Neural progenitor cell (in vitro differentiated cells): Measurements from ENCODE around the gene AIF1L. TPM values are rescaled to one million over a fixed set of nuclear protein-coding genes. Genes with fewer than 3 reads are reported as not detected.

Source experiments
- DNase-seq: peaks from one replicate; pipeline ENCODE4 v3.0.0-alpha.2; 2016; ENCODE audit warnings: low spot score
- H2AFZ ChIP-seq: fragments of 200-600 bp; sonication (generic); replicated peaks from 2 replicates; pipeline ENCODE4 v1.6.1; 2016; ENCODE audit warnings: antibody characterized with exemption
- H3F3A ChIP-seq: fragments of 200-600 bp; sonication (generic); 2 replicates; pipeline ENCODE4 v1.6.1; 2016; ENCODE audit warnings: antibody characterized with exemption, low read depth
- H3K27ac ChIP-seq: fragments of 200-600 bp; sonication (generic); 2 replicates; pipeline ENCODE4 v1.5.1; 2016; ENCODE audit warnings: mild to moderate bottlenecking
- H3K27me3 ChIP-seq: fragments of 200-600 bp; sonication (generic); 2 replicates; pipeline ENCODE4 v1.6.1; 2016; ENCODE audit warnings: mild to moderate bottlenecking, moderate library complexity
- H3K36me3 ChIP-seq: fragments of 200-600 bp; sonication (generic); 2 replicates; pipeline ENCODE4 v1.5.1; 2016
- H3K4me1 ChIP-seq: fragments of 200-600 bp; sonication (generic); 2 replicates; pipeline ENCODE4 v1.6.1; 2016; ENCODE audit warnings: mixed run types
- H3K4me2 ChIP-seq: fragments of 200-600 bp; sonication (generic); 2 replicates; pipeline ENCODE4 v1.6.1; 2016
- H3K4me3 ChIP-seq: fragments of 200-600 bp; sonication (generic); 2 replicates; pipeline ENCODE4 v1.5.1; 2016
- H3K79me2 ChIP-seq: fragments of 200-600 bp; sonication (generic); 2 replicates; pipeline ENCODE4 v1.6.1; 2016; ENCODE audit warnings: low read depth
- H3K9ac ChIP-seq: fragments of 200-600 bp; sonication (generic); 2 replicates; pipeline ENCODE4 v1.6.1; 2016
- H3K9me3 ChIP-seq: fragments of 200-600 bp; sonication (generic); 2 replicates; pipeline ENCODE4 v1.5.1; 2016; ENCODE audit warnings: low read depth
- H4K20me1 ChIP-seq: fragments of 200-600 bp; sonication (generic); 2 replicates; pipeline ENCODE4 v1.6.1; 2016; ENCODE audit warnings: low read depth
- H3K27ac Mint-ChIP-seq: 3 replicates; pipeline ENCODE4 v1.8.0; 2021; ENCODE audit warnings: mixed read lengths
- H3K27me3 Mint-ChIP-seq: 2 replicates; pipeline ENCODE4 v1.8.0; 2022; ENCODE audit warnings: low read depth, mild to moderate bottlenecking, inconsistent platforms, moderate library complexity, mixed read lengths; ENCODE audit not compliant: insufficient read depth
- H3K36me3 Mint-ChIP-seq: 3 replicates; pipeline ENCODE4 v1.8.0; 2021; ENCODE audit warnings: mixed read lengths
- H3K4me1 Mint-ChIP-seq: 3 replicates; pipeline ENCODE4 v1.8.0; 2021; ENCODE audit warnings: mixed read lengths
- H3K4me3 Mint-ChIP-seq: 3 replicates; pipeline ENCODE4 v1.8.0; 2021; ENCODE audit warnings: mild to moderate bottlenecking, moderate library complexity, mixed read lengths
- H3K9me3 Mint-ChIP-seq: 3 replicates; pipeline ENCODE4 v1.8.0; 2020; ENCODE audit warnings: mixed read lengths
- EZH2 ChIP-seq: fragments of 200-600 bp; sonication (generic); IDR thresholded peaks from 2 replicates; pipeline ENCODE4 v1.6.1; 2017; ENCODE audit warnings: antibody characterized with exemption, mild to moderate bottlenecking, moderate library complexity
- EZH2phosphoT487 ChIP-seq: fragments of 200-600 bp; sonication (generic); IDR thresholded peaks from 2 replicates; pipeline ENCODE4 v1.6.1; 2017; ENCODE audit warnings: antibody characterized with exemption
- total RNA-seq: library from RNA; depleted of rRNA; stranded (reverse); fragments of >200 nt; gene quantifications from 2 replicates; pipeline ENCODE4 v1.2.3, GENCODE V29; 2015; ENCODE audit warnings: low replicate concordance
- TF ChIP-seq, protein P1 (sequence below): fragments of 200-600 bp; sonication (generic); IDR thresholded peaks from 2 replicates; pipeline ENCODE4 v1.5.1; 2017; ENCODE audit warnings: antibody characterized with exemption, mild to moderate bottlenecking

Gene AIF1L
- total RNA-seq, 1 donor from 2014 or later, result 69.0 TPM

DNA sequence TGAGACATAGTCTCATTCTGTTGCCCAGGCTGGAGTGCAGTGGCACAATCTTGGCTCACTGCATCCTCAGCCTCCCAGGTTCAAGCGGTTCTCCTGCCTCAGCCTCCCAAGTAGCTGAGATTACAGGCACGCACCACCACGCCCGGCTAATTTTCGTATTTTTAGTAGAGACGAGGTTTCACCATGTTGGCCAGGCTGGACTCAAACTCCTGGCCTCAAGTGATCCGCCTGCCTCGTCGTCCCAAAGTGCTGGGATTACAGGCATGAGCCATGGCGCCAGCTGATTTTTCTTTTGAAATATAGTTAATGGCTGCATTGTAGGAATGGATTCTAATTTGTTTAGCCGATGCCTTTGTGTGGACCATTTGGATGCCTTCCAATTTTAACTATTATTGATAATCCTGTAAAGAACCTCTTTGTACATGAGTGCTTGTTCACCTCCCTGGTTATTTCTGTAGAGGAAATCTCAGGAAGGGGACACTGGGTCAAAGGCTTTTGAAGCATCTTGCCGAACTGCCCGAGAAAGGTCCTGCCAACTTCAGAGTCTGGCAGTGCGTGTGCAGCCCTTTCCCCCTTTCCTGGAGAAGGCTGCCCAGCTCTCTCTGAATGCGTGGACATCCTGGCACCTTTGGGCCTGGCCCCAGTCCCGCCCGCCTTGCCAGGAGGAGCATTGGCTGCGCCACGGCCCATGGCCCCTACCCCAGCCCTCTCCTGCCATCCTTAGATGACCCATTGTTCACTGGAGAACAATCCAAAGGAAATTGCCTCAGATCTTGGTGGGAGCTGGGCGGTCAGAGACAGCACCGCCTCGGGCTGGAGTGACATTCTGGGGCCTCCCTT, 20.2 kb downstream of the AIF1L start:
- no peak overlapping the region for H3K4me3 Mint-ChIP-seq
- H3K4me1 Mint-ChIP-seq, result peaks cover 16% of the 10 kb centered on the region
- no peaks in the 10 kb centered on the region for H3K9me3 Mint-ChIP-seq
- H3K27me3 Mint-ChIP-seq, result peaks cover 4% of the 10 kb centered on the region
- Histone ChIP-seq H2AFZ (no peak overlapping the region), H3K27ac (no peak overlapping the region), H3K4me1 (peaks cover 13% of the 10 kb centered on the region), H4K20me1 (no peaks in the 10 kb centered on the region), H3K9me3 (no peaks in the 10 kb centered on the region), H3K79me2 (no peaks in the 10 kb centered on the region), H3K27me3 (no peaks in the 10 kb centered on the region), H3K9ac (no peak overlapping the region), H3K4me2 (no peak overlapping the region), H3K36me3 (no peaks in the 10 kb centered on the region), H3K4me3 (no peak overlapping the region), H3F3A (peaks cover 10% of the 10 kb centered on the region)
- peaks cover 10% of the 10 kb centered on the region for H3K36me3 Mint-ChIP-seq
- H3K27ac Mint-ChIP-seq, result no peak overlapping the region
- DNase-seq, result no peak
- TF ChIP-seq, protein P1, sequence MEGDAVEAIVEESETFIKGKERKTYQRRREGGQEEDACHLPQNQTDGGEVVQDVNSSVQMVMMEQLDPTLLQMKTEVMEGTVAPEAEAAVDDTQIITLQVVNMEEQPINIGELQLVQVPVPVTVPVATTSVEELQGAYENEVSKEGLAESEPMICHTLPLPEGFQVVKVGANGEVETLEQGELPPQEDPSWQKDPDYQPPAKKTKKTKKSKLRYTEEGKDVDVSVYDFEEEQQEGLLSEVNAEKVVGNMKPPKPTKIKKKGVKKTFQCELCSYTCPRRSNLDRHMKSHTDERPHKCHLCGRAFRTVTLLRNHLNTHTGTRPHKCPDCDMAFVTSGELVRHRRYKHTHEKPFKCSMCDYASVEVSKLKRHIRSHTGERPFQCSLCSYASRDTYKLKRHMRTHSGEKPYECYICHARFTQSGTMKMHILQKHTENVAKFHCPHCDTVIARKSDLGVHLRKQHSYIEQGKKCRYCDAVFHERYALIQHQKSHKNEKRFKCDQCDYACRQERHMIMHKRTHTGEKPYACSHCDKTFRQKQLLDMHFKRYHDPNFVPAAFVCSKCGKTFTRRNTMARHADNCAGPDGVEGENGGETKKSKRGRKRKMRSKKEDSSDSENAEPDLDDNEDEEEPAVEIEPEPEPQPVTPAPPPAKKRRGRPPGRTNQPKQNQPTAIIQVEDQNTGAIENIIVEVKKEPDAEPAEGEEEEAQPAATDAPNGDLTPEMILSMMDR, result no peak

DNA sequence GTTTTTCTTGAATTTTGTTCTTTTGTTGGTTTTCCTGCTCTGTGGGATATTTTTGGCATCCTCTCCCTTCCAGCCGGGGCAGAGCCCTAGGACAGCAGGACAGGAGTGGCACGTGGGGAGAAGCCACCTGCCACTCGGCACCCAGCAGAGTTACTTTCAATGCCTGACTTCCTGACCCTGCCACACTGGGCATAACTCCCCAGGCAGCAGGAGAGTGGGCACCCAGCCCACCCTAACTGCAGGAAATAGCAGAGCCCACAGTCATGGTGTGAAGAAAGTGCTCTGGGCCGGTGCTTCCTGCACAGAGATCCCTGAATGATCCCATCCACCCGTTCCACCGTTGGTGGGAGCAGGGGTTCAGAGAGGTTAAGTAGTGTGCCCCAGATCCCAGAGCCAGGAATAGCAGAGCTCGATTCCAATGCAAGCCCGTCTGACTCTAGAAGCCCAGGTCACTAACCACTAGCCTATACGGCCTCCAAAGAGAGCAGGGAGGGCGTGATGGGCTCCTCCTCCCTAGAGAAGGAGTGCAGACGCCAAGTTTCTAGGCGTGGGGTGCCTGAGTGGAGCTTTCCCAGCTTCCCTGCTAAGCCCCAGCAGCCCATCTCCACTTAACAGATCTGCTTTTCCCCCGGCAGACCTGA, 20.9 kb downstream of the AIF1L start:
- Histone ChIP-seq H3K9me3 (no peaks in the 10 kb centered on the region), H3F3A (peaks cover 4% of the 10 kb centered on the region), H4K20me1 (no peaks in the 10 kb centered on the region), H3K4me1 (peaks cover 5% of the 10 kb centered on the region), H3K79me2 (no peaks in the 10 kb centered on the region), H3K27ac (no peak overlapping the region), H3K27me3 (no peaks in the 10 kb centered on the region), H3K36me3 (no peaks in the 10 kb centered on the region), H3K4me3 (no peak overlapping the region), H3K9ac (no peak overlapping the region), H3K4me2 (no peak overlapping the region), H2AFZ (no peak overlapping the region)
- H3K36me3 Mint-ChIP-seq, result peaks cover 9% of the 10 kb centered on the region
- peaks cover 4% of the 10 kb centered on the region for H3K27me3 Mint-ChIP-seq
- DNase-seq, result no peak
- TF ChIP-seq, protein P1, result no peak
- no peak for TF ChIP-seq EZH2
- TF ChIP-seq EZH2phosphoT487, result no peak
- no peak overlapping the region for H3K4me3 Mint-ChIP-seq
- no peak overlapping the region for H3K27ac Mint-ChIP-seq
- no peaks in the 10 kb centered on the region for H3K9me3 Mint-ChIP-seq
- peaks cover 10% of the 10 kb centered on the region for H3K4me1 Mint-ChIP-seq

DNA sequence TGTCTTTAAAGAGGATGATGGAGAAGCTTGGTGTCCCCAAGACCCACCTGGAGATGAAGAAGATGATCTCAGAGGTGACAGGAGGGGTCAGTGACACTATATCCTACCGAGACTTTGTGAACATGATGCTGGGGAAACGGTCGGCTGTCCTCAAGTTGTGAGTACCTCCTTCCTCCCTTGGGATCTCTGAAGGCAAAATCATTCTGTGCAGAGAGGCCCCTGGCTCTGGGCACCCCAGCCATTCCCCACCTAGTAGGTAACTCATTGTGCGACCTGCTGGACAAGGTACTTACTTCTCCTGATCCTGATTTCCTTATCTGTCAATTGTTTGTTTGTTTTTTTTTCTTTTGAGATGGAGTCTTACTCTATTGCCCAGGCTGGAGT, 21.4 kb downstream of the AIF1L start:
- Mint-ChIP-seq H3K36me3 (peaks cover 8% of the 10 kb centered on the region), H3K4me3 (no peak overlapping the region), H3K27me3 (peaks cover 4% of the 10 kb centered on the region), H3K4me1 (peaks cover 5% of the 10 kb centered on the region), H3K27ac (no peak overlapping the region), H3K9me3 (no peaks in the 10 kb centered on the region)
- no peak overlapping the region for H3K4me3 ChIP-seq
- peaks cover 7% of the 10 kb centered on the region for H3F3A ChIP-seq
- no peaks in the 10 kb centered on the region for H4K20me1 ChIP-seq
- H3K27ac ChIP-seq, result no peak overlapping the region
- no peak overlapping the region for H2AFZ ChIP-seq
- H3K9me3 ChIP-seq, result no peaks in the 10 kb centered on the region
- H3K9ac ChIP-seq, result no peak overlapping the region
- TF ChIP-seq EZH2, result no peak
- TF ChIP-seq EZH2phosphoT487, result no peak
- TF ChIP-seq, protein P1, result no peak
- no peaks in the 10 kb centered on the region for H3K27me3 ChIP-seq
- no peak for DNase-seq
- no peaks in the 10 kb centered on the region for H3K79me2 ChIP-seq
- H3K36me3 ChIP-seq, result no peaks in the 10 kb centered on the region
- H3K4me2 ChIP-seq, result no peak overlapping the region
- peaks cover under 1% of the 10 kb centered on the region for H3K4me1 ChIP-seq
